ENCODE data around the gene ZNF407.

Gene ZNF407

DNA sequence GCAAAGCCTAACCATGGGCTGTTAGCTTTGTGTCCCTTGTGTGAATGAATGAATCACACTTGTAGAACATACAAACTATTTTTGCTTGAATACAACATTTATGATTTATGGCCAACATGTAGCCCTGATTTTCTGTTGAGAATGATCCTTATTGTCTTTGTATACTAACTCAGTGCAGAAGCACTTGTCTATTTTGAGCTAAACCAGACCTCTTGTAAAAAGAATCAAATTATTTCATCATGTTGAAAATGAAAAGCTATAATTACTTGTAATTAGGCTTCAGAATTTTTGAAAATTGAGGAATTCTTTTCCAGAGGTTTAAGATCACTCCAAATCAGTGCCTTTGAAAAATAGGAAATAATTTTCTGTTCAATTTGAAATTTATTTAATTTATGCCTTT is 85.9 kb downstream of the ZNF407 start:
- TF ChIP-seq, protein P1, sequence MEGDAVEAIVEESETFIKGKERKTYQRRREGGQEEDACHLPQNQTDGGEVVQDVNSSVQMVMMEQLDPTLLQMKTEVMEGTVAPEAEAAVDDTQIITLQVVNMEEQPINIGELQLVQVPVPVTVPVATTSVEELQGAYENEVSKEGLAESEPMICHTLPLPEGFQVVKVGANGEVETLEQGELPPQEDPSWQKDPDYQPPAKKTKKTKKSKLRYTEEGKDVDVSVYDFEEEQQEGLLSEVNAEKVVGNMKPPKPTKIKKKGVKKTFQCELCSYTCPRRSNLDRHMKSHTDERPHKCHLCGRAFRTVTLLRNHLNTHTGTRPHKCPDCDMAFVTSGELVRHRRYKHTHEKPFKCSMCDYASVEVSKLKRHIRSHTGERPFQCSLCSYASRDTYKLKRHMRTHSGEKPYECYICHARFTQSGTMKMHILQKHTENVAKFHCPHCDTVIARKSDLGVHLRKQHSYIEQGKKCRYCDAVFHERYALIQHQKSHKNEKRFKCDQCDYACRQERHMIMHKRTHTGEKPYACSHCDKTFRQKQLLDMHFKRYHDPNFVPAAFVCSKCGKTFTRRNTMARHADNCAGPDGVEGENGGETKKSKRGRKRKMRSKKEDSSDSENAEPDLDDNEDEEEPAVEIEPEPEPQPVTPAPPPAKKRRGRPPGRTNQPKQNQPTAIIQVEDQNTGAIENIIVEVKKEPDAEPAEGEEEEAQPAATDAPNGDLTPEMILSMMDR (conservative IDR thresholded peaks at IDR 0.05; ENCODE audit: low read depth), result no peak
- DNase-seq (ENCODE audit: low spot score), result no peak
- ChIA-PET POLR2A (ENCODE audit: low non-redundant PET) (no interaction called here), CTCF (no interaction called here)
- no peak overlapping the region for H3K27ac ChIP-seq

DNA sequence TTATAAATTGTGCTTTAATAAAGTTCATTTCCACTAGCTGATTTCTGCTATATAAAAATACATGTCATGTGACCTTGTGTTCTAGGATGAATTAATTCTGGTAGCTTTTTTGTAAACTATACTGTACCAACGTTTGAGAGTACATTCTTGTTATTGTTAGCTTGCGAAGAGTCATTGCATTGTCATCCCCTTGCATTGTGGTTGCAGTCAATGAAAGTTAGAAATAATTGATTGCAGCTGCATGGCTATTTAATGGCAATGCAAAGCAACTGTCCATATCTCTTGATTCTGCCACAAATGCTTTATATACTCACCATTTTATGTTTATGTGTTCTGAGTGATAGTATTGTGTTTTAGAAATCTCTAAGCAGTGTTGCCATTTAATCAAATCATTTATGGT is 91.6 kb downstream of the ZNF407 start:
- DNase-seq (ENCODE audit: low spot score), result no peak
- ChIA-PET POLR2A (ENCODE audit: low non-redundant PET) (interaction anchor here (0.6 kb wide), 1 partner anchor 520 kb away, joined by 5 read pairs; the partner anchor contains the start of gene PTGR3), CTCF (no interaction called here)
- H3K27ac ChIP-seq, result no peak overlapping the region
- TF ChIP-seq, protein P1 (conservative IDR thresholded peaks at IDR 0.05; ENCODE audit: low read depth), result no peak

DNA sequence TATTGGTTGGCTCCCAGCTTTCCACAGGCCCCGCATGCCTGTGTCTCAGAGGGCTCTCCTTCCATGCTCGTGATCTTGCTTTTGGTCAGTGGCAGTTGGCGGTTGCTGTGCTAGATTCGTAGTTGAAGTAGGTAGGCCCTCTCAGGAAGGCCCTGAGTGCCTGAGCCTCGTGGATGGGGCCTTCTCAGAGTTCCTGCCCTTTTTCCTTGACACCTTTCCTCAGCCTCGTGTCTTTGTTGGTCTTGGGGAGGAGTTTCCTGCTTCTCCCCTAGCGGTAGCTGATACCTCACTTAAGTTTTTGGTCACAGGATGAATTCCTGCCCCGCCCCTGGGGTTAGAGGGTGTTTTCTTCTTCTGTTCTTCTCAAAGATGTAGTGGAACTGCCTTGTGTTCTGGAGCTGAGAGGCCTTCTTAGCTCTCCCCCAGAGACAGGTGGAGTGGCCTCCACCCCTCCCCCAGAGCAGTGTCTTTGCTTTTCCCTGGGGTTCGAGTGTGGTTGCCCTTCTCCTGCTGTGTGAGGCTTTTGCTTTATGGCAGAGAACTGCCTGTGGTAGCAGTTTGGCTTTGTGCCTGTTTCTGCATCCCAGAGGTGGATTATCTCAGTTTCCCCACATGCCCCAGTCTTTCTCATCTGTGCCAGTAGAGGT is 94.8 kb downstream of the ZNF407 start:
- no peak overlapping the region for H3K27ac ChIP-seq
- POLR2A ChIA-PET (ENCODE audit: low non-redundant PET), result no interaction called here
- no peak for DNase-seq (ENCODE audit: low spot score)
- TF ChIP-seq, protein P1 (conservative IDR thresholded peaks at IDR 0.05; ENCODE audit: low read depth), result no peak
- CTCF ChIA-PET, result no interaction called here

DNA sequence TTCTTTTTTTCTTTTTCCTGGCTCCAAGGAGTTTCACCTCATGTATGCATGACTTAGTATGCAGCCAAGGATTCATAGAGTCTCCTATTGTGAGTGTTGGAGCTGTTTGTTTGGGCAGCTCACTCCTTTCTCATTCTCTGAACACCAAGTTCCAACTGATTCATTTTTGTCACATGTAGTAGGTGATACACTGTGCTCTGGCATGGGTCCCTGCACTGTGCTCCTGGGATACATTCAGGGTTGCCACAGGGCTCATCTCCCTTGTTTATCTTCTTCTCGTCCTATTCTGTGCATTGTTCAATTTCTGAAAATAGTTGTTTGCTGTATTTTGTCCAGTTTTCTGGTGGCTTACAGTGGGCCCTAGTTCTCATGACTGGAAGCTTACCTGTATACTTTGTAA is 96.8 kb downstream of the ZNF407 start:
- TF ChIP-seq, protein P1 (conservative IDR thresholded peaks at IDR 0.05; ENCODE audit: low read depth), result no peak
- POLR2A ChIA-PET (ENCODE audit: low non-redundant PET), result no interaction called here
- CTCF ChIA-PET, result no interaction called here
- H3K27ac ChIP-seq, result no peak overlapping the region
- no peak for DNase-seq (ENCODE audit: low spot score)

DNA sequence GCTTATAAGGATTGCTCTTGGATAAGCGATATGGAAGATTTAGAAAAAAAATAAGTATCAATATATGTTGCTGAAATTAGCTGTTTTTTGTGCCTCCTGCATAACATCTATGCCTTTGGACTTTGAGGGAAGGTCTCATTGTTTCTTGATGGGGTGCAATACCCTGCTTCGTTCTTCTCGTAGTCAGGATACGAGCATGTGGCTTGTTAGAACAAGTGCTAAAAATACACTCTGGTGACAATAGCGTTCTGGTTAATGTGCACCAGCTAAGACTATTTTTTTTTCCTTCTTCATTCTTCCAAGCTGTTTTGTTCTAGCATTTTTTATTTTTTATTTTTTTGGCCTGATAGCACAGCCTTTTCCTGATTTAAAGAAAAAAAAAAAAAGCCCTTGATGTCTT is 97.5 kb downstream of the ZNF407 start:
- TF ChIP-seq, protein P1 (conservative IDR thresholded peaks at IDR 0.05; ENCODE audit: low read depth), result no peak
- CTCF ChIA-PET, result no interaction called here
- H3K27ac ChIP-seq, result no peak overlapping the region
- no peak for DNase-seq (ENCODE audit: low spot score)
- POLR2A ChIA-PET (ENCODE audit: low non-redundant PET), result no interaction called here

DNA sequence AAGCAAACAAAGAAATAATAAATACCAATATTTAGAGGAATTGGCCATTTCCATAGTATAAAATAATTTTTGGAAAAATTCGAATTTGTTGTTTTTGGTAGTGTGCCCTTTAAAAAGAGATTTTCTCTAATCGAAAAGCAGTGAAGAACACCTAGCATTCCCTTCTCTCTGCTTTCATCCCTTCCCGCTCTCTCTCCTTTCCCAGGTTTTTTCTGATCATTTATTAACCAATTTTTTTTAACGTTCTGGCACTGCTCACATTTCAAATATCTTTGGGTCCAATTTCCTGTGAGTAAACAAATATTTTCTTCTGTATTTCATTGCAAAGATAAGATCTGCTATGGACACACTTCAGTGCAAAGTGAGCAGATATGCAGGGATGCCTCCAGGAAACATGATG is 101.2 kb downstream of the ZNF407 start:
- ChIA-PET CTCF (no interaction called here), POLR2A (ENCODE audit: low non-redundant PET) (no interaction called here)
- TF ChIP-seq, protein P1 (conservative IDR thresholded peaks at IDR 0.05; ENCODE audit: low read depth), result no peak
- DNase-seq (ENCODE audit: low spot score), result no peak
- H3K27ac ChIP-seq, result no peak overlapping the region
